GM12878 (cell line): ENCODE data around the gene TUBB4B. TPM values are rescaled to one million over a fixed set of nuclear protein-coding genes. Genes with fewer than 3 reads are reported as not detected.

Experiments used
- ATAC-seq: fragments of 200-7000 bp; cut with Tn5 transposase; 3 replicates; pipeline ENCODE4 v1.9.1; 2020; ENCODE audit warnings: mild to moderate bottlenecking, moderate library complexity
- BruUV-seq: library from RNA; stranded (reverse); fragments of 400-500 nt; replicated peaks from 2 replicates; lab custom pipeline; 2021; lab: Mats Ljungman, UMichigan
- CTCF ChIA-PET: fragments of 300-600 bp; sonication (Branson Sonifier 250); formaldehyde crosslinking; extraction: SDS; loops from one replicate; lab custom pipeline; 2021; ENCODE audit warnings: inconsistent platforms; lab: Yijun Ruan, JAX
- POLR2A ChIA-PET: fragments of 350-600 bp; formaldehyde crosslinking; extraction: SDS; loops from one replicate; lab custom pipeline; 2021; ENCODE audit warnings: inconsistent platforms; lab: Charles Lee
- RAD21 ChIA-PET: fragments of 300-600 bp; sonication (Branson Sonifier 250); formaldehyde crosslinking; loops from one replicate; lab custom pipeline; 2023; ENCODE audit warnings: antibody characterized with exemption; ENCODE audit not compliant: unreplicated experiment; lab: Charles Lee
- SMC1A ChIA-PET: fragments of 300-600 bp; sonication (Branson Sonifier 250); formaldehyde crosslinking; loops from one replicate; lab custom pipeline; 2023; ENCODE audit not compliant: unreplicated experiment, uncharacterized antibody; lab: Charles Lee
- DNase-seq: peaks from one replicate; pipeline ENCODE4 v3.0.0-alpha.2; 2011; ENCODE audit warnings: low read depth, low spot score
- FAIRE-seq: peaks from 3 replicates; lab custom pipeline; 2011; peaks lifted over from hg19 to GRCh38; lab: Jason Lieb, UNC
- H2AFZ ChIP-seq: 2 replicates; pipeline ENCODE4 v1.6.0; 2011; ENCODE audit warnings: low read depth, low read length, control low read depth; ENCODE audit not compliant: control insufficient read depth
- H3K27ac ChIP-seq: 2 replicates; pipeline ENCODE4 v1.5.1; 2011; ENCODE audit warnings: control low read depth; ENCODE audit not compliant: control insufficient read depth, insufficient read depth
- H3K27me3 ChIP-seq, 2 experiments: replicated peaks in 1 of 2; 2 replicates each; pipeline versions ENCODE4 v1.6.0 to v1.6.1; 2011; ENCODE audit warnings: low read length in 1 of 2; ENCODE audit not compliant: control insufficient read depth in 2 of 2, insufficient read depth in 2 of 2
- H3K36me3 ChIP-seq, 2 experiments: 2 replicates each; pipeline ENCODE4 v1.5.1; 2011; ENCODE audit warnings: low read length in 1 of 2; ENCODE audit not compliant: control insufficient read depth in 2 of 2, insufficient read depth in 2 of 2
- H3K4me1 ChIP-seq: 2 replicates; pipeline ENCODE4 v1.6.1; 2011; ENCODE audit warnings: mild to moderate bottlenecking, low read length, moderate library complexity, mixed read lengths; ENCODE audit not compliant: control insufficient read depth, insufficient read depth
- H3K4me2 ChIP-seq: 2 replicates; pipeline ENCODE4 v1.6.0; 2011; ENCODE audit warnings: control low read depth; ENCODE audit not compliant: control insufficient read depth, insufficient read depth
- H3K4me3 ChIP-seq: fragments of 200-600 bp; sonication (generic); 2 replicates; pipeline ENCODE4 v1.5.1; 2016
- H3K79me2 ChIP-seq: 2 replicates; pipeline ENCODE4 v1.6.0; 2011; ENCODE audit warnings: low read length; ENCODE audit not compliant: control insufficient read depth, insufficient read depth
- H3K9ac ChIP-seq: 2 replicates; pipeline ENCODE4 v1.8.0; 2011; ENCODE audit warnings: low read length, control low read depth, mixed read lengths; ENCODE audit not compliant: control insufficient read depth, insufficient read depth
- H3K9me3 ChIP-seq: replicated peaks from 3 replicates; pipeline ENCODE4 v1.5.1; 2011; ENCODE audit warnings: mild to moderate bottlenecking, low read length; ENCODE audit not compliant: control insufficient read depth, insufficient read depth
- H4K20me1 ChIP-seq: 2 replicates; pipeline ENCODE4 v1.6.0; 2011; ENCODE audit not compliant: control insufficient read depth, insufficient read depth
- BACH1 ChIP-seq: fragments of 450-650 bp; IDR thresholded peaks from 2 replicates; pipeline ENCODE4 v1.6.1; 2017; ENCODE audit warnings: mild to moderate bottlenecking, borderline replicate concordance
- BHLHE40 ChIP-seq, 2 experiments: fragments of 450-650 bp in 1 of 2; IDR thresholded peaks; 2 replicates each; pipeline ENCODE4 v1.6.1; 2011 to 2017; ENCODE audit warnings: low read depth in 2 of 2, borderline replicate concordance in 1 of 2, improper control_type of control experiment in 1 of 2, low read length in 1 of 2, mild to moderate bottlenecking in 1 of 2
- SIX5 ChIP-seq: IDR thresholded peaks from 2 replicates; pipeline ENCODE4 v1.6.1; 2011; ENCODE audit warnings: mild to moderate bottlenecking, low read depth, low read length, moderate library complexity; ENCODE audit not compliant: severe bottlenecking
- SUPT20H ChIP-seq: IDR thresholded peaks from 2 replicates; pipeline ENCODE4 v1.6.1; 2011; ENCODE audit warnings: low read depth, mild to moderate bottlenecking, low read length, moderate library complexity, borderline replicate concordance; ENCODE audit not compliant: control insufficient read depth
- USF1 ChIP-seq: IDR thresholded peaks from 2 replicates; pipeline ENCODE4 v1.6.1; 2011; ENCODE audit warnings: borderline replicate concordance, low read depth, mild to moderate bottlenecking, moderate library complexity, mixed read lengths, low read length; ENCODE audit not compliant: insufficient read depth; ENCODE audit errors: extremely low read length
- ZBTB4 ChIP-seq: fragments of 450-650 bp; formaldehyde crosslinking; IDR thresholded peaks from 2 replicates; pipeline ENCODE4 v1.4.0; 2022; ENCODE audit warnings: mild to moderate bottlenecking, moderate library complexity
- WGBS: methylation state at CpG from one replicate; pipeline ENCODE4 v1.1.6; 2016; ENCODE audit warnings: low lambda C conversion rate; ENCODE audit not compliant: insufficient replicate concordance, insufficient coverage; ENCODE audit errors: missing lambda C conversion rate; 5-methylcytosine and 5-hydroxymethylcytosine counted together
- in situ Hi-C: fragments of 300-500 bp; cut with MboI; formaldehyde crosslinking; loops from 9 replicates; pipeline ENCODE4 v1.14.3; 2018; ENCODE audit warnings: mixed read lengths
- intact Hi-C: fragments of 100-400 bp; cut with micrococcal nuclease; formaldehyde crosslinking; loops from one replicate; pipeline ENCODE4 v1.14.2; 2022; ENCODE audit not compliant: unreplicated experiment
- polyA plus RNA-seq, 11 experiments: library from polyadenylated mRNA; depleted of rRNA in 4 of 11; unstranded in 6 of 11; stranded (reverse) in 5 of 11; fragments of >200 nt; fragmentation: Nextera tagmentation in 4 of 11; fragmentation: Illumina TruSeq in 1 of 11; extraction: Ambion mirVana in 4 of 11; extraction: Trizol in 1 of 11; gene quantifications; 1 replicate in 1 of 11; 2 replicates in 10 of 11; pipeline versions ENCODE4 v1.2.1 to v1.2.3, GENCODE V29; 2011 to 2016; ENCODE audit warnings: inconsistent platforms in 2 of 11, missing spikeins in 2 of 11, low read depth in 1 of 11
- total RNA-seq, 4 experiments: library from RNA; depleted of rRNA in 3 of 4; stranded (reverse); fragments of >200 nt in 3 of 4; fragmentation: Illumina TruSeq in 1 of 4; extraction: Trizol in 1 of 4; gene quantifications; 2 replicates each; pipeline versions ENCODE4 v1.2.1 to v1.2.3, GENCODE V29; 2013 to 2021
- TF ChIP-seq, protein P1 (sequence below): fragments of 450-650 bp; IDR thresholded peaks from 2 replicates; pipeline ENCODE4 v1.6.1; 2017; ENCODE audit warnings: mild to moderate bottlenecking, low read depth, inconsistent platforms; ENCODE audit not compliant: poor library complexity, severe bottlenecking

Gene TUBB4B
- total and polyA plus RNA-seq, 10 of the 15 experiments (the other 5 are each of a cell fraction or from before 2014, with no cell fraction given), result 23.0 to 532 (median 254) TPM

DNA sequence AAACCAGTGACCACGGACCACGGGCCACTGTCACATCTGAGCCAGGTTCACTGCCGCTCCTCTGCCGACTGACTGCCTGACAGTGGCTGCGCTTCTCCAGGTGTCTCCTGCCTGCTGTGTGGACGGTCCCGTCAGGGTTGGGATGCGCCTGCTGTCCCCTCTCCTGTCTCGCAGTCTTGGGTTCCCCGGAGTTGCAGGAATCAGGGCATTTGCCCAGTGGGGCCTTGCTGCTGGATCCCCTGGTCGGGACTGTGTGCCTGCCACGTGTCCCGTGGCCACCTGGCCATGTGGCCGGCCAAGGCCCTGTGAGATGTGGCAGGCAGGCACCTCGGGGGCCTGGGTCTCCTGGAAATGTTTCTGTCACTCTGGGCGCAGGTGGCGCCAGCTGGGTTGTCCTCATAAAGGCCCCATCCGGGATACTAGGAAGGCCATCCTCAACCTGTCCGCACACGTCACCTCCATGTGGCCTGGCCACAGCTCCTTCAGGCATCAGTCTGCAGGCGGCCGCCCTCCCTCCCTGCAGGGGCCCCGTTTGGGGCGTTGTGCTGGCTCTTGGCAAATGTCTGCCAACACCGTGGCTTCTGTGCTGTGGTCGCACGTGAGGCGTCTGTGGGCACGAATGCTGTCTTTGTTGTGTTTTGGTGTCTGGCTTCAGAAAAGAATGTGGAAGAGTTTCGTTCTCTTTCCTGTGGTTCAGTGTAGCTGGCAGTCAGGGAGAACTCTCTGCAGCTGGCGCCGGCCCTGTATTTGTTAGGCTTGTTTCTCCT, 30.0 kb downstream of the TUBB4B start:
- Histone ChIP-seq H4K20me1 (no peaks in the 10 kb centered on the region), H3K9ac (no peak overlapping the region), H3K79me2 (0 out of 2 replicates have a peak, but pooled peaks cover 2% of the 10 kb centered on the region), H2AFZ (no peak overlapping the region), H3K36me3 (peaks cover 6 to 11% of the 10 kb centered on the region in 2 experiments; a peak in 3 of 4 replicates), H3K9me3 (no peaks in the 10 kb centered on the region), H3K4me3 (no peak overlapping the region), H3K27me3 (no peaks in the 10 kb centered on the region), H3K27ac (no peak overlapping the region), H3K4me1 (peaks cover 37% of the 10 kb centered on the region), H3K4me2 (no peak overlapping the region)
- RAD21 ChIA-PET, result no interaction called here
- POLR2A ChIA-PET, result interaction anchor here (0.6 kb wide), 1 partner anchor 60 kb away, joined by 3 read pairs; no protein-coding TSS in a partner anchor
- peak; percentile 51 to 66; a peak in 2 of 4 replicates for TF ChIP-seq BHLHE40 (IDR thresholded peaks at IDR 0.05; ENCODE audit: borderline replicate concordance in 1 of 2, low read depth in 2 of 2, low read length in 1 of 2)
- TF ChIP-seq BACH1, result no peak
- TF ChIP-seq SIX5, result no peak
- FAIRE-seq, result no peak
- DNase-seq, result no peak
- SMC1A ChIA-PET, result no interaction called here
- intact Hi-C loops (no loop called here), in situ Hi-C loops (no loop called here)
- BruUV-seq, result no TSS peak
- no peak for ATAC-seq
- WGBS, result 89% methylated on average over 32 of the region's 32 CpGs
- CTCF ChIA-PET, result no interaction called here

DNA sequence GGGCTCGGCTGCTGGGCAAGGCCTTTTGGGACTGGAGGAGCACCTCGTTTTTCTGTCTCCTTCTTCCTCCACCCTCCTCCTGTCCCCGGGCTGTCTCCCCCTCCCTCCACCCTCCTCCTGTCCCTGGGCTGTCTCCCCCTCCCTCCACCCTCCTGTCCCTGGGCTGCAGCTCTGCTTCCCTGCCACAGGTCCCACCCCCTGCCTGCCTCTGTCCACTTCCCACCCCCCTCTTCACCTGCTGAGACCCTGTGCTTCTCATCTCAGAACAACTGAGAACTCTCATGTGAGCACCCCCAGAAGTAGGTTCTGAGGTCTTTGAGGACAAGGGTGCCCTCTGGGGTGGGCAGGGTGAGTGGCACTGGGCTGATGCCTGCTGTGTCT, 30.6 kb downstream of the TUBB4B start:
- intact Hi-C loops (no loop called here), in situ Hi-C loops (no loop called here)
- Histone ChIP-seq H3K27ac (no peak overlapping the region), H3K9ac (no peak overlapping the region), H4K20me1 (no peaks in the 10 kb centered on the region), H3K9me3 (no peaks in the 10 kb centered on the region), H2AFZ (no peak overlapping the region), H3K4me3 (no peak overlapping the region), H3K27me3 (no peaks in the 10 kb centered on the region), H3K36me3 (peaks cover 6 to 8% of the 10 kb centered on the region in 2 experiments; a peak in 3 of 4 replicates), H3K4me1 (peaks cover 43% of the 10 kb centered on the region), H3K79me2 (0 out of 2 replicates have a peak, but pooled peaks cover 2% of the 10 kb centered on the region), H3K4me2 (no peak overlapping the region)
- RAD21 ChIA-PET, result interaction anchor here (0.6 kb wide), 1 partner anchor 17 kb away, joined by 3 read pairs; no protein-coding TSS in a partner anchor
- 33% methylated on average over 3 of the region's 3 CpGs for WGBS
- CTCF ChIA-PET, result no interaction called here
- BruUV-seq, result no TSS peak
- no peak for FAIRE-seq
- POLR2A ChIA-PET, result interaction anchor here (0.6 kb wide), 1 partner anchor 61 kb away, joined by 3 read pairs; no protein-coding TSS in a partner anchor
- TF ChIP-seq BACH1 (no peak), SUPT20H (no peak), USF1 (no peak), ZBTB4 (CRISPR knock-in tag) (no peak)
- TF ChIP-seq, protein P1, sequence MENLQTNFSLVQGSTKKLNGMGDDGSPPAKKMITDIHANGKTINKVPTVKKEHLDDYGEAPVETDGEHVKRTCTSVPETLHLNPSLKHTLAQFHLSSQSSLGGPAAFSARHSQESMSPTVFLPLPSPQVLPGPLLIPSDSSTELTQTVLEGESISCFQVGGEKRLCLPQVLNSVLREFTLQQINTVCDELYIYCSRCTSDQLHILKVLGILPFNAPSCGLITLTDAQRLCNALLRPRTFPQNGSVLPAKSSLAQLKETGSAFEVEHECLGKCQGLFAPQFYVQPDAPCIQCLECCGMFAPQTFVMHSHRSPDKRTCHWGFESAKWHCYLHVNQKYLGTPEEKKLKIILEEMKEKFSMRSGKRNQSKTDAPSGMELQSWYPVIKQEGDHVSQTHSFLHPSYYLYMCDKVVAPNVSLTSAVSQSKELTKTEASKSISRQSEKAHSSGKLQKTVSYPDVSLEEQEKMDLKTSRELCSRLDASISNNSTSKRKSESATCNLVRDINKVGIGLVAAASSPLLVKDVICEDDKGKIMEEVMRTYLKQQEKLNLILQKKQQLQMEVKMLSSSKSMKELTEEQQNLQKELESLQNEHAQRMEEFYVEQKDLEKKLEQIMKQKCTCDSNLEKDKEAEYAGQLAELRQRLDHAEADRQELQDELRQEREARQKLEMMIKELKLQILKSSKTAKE, result no peak
- no peak for ATAC-seq
- SMC1A ChIA-PET, result no interaction called here
- no peak for DNase-seq
